ENCODE data around the gene PUS7. TPM values are rescaled to one million over a fixed set of nuclear protein-coding genes. Genes with fewer than 3 reads are reported as not detected.

PUS7 gene
- total and polyA plus RNA-seq, 2 experiments from 2014 or later = 16.0 to 39.3 TPM

DNA sequence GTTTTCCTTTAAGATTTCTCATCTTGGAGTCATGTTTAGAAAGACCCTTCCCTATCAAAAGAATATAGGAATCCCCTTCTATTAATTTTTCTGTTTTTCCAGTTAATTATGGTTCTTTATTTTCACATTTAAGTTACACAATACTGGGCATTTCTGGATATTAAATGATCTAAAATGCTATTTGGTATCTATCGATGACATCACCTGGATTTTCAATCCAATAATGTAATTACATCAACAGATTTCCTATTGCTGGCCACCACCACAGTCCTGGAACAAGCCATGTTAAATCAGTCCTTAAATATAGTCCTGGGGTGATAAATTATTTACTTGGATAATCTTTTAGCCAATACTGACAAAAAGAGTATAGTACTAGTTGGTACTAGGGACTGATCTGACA lies 48.0 kb downstream of the PUS7 start:
- H3K9me3 ChIP-seq (ENCODE audit: low read depth) = no peaks in the 10 kb centered on the region
- no peaks in the 10 kb centered on the region for H4K20me1 ChIP-seq (ENCODE audit: insufficient read depth)
- H3K27me3 ChIP-seq (replicated peaks; ENCODE audit: insufficient read depth) = no peaks in the 10 kb centered on the region
- no peak overlapping the region for H3K9ac ChIP-seq
- peaks cover 9% of the 10 kb centered on the region; the same call in 1 of the 2 replicates for H3F3A ChIP-seq (ENCODE audit: insufficient read depth)
- H3K4me3 ChIP-seq = no peak overlapping the region
- no peak overlapping the region for H3K27ac ChIP-seq
- H2AFZ ChIP-seq = no peak overlapping the region
- peaks cover 8% of the 10 kb centered on the region; the same call in 1 of the 2 replicates for H3K36me3 ChIP-seq (ENCODE audit: low read depth)
- H3K4me1 ChIP-seq (ENCODE audit: insufficient read depth) = peaks cover 8% of the 10 kb centered on the region
- H3K79me2 ChIP-seq (ENCODE audit: insufficient read depth) = no peaks in the 10 kb centered on the region
- H3K9me2 ChIP-seq (ENCODE audit: insufficient read depth) = no peaks in the 10 kb centered on the region
- in situ Hi-C loops (cut with MboI) = no loop called here
- no peak overlapping the region for H3K4me2 ChIP-seq (ENCODE audit: unreplicated experiment)
- TF ChIP-seq EZH2 (IDR thresholded peaks at IDR 0.05; ENCODE audit: insufficient read depth, poor library complexity, severe bottlenecking) (no peak), EZH2phosphoT487 (IDR thresholded peaks at IDR 0.05; ENCODE audit: insufficient read depth, low read depth) (no peak)
- no peak for DNase-seq
- WGBS, 2 experiments (ENCODE audit: low coverage in 1 of 2, low lambda C conversion rate in 2 of 2, missing lambda C conversion rate in 2 of 2) = 98 to 100% methylated on average over 1 of the region's 1 CpG

DNA sequence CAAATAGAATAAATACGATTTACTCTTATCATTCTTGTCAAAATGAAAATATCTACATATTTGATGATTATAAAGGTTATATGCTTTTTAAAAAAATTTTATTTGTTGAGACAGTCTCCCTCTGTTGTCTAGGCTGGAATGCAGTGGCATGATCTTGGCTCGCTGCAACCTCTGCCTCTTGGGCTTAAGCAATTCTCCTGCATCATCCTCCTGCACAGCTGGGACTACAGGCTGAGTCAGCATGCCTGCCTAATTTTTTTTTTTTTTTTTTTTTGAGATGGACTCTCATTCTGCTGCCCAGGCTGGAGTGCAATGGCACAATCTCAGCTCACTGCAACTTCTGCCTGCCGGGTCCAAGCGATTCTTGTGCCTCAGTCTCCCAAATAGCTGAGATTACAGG lies 48.9 kb downstream of the PUS7 start:
- Histone ChIP-seq H3K4me2 (ENCODE audit: unreplicated experiment) (no peak overlapping the region), H2AFZ (no peak overlapping the region), H3K4me1 (ENCODE audit: insufficient read depth) (peaks cover 8% of the 10 kb centered on the region), H3K9ac (no peak overlapping the region), H4K20me1 (ENCODE audit: insufficient read depth) (no peaks in the 10 kb centered on the region), H3K27me3 (replicated peaks; ENCODE audit: insufficient read depth) (no peaks in the 10 kb centered on the region), H3K27ac (0 out of 2 replicates have a peak overlapping the region, but pooled peaks have one; percentile 42), H3F3A (ENCODE audit: insufficient read depth) (peaks cover 9% of the 10 kb centered on the region; the same call in 1 of the 2 replicates), H3K79me2 (ENCODE audit: insufficient read depth) (no peaks in the 10 kb centered on the region), H3K9me2 (ENCODE audit: insufficient read depth) (no peaks in the 10 kb centered on the region), H3K9me3 (ENCODE audit: low read depth) (no peaks in the 10 kb centered on the region), H3K36me3 (ENCODE audit: low read depth) (peaks cover 6% of the 10 kb centered on the region; the same call in 1 of the 2 replicates), H3K4me3 (no peak overlapping the region)
- whole genome bisulfite sequencing, 2 experiments (ENCODE audit: low coverage in 1 of 2, low lambda C conversion rate in 2 of 2, missing lambda C conversion rate in 2 of 2) = 23 to 26% methylated on average over 4 of the region's 4 CpGs
- in situ Hi-C loops (cut with MboI) = no loop called here
- TF ChIP-seq EZH2phosphoT487 (IDR thresholded peaks at IDR 0.05; ENCODE audit: insufficient read depth, low read depth) = no peak
- DNase-seq = peak; percentile 91

DNA sequence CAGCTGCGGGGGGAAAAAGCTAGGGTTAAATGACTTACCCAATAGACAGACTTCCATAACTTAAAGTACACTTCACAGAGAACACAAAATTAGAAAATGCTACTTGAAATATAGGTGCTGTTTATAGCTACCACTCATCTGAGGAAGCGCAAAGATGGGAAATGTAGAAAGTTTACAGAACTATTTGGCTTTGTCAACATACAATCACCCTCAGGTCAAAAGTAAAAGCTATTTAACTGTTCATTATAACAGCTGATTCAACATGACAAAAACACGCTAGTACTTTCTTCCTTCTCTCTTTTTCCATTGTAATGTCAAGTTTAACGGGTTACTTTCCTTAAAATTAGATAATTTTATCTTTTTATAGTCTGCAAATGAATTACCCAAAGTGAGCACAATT lies 51.2 kb downstream of the PUS7 start:
- no peak overlapping the region for H3K4me2 ChIP-seq (ENCODE audit: unreplicated experiment)
- peaks cover 3% of the 10 kb centered on the region; the same call in 1 of the 2 replicates for H3K36me3 ChIP-seq (ENCODE audit: low read depth)
- no peak overlapping the region for H2AFZ ChIP-seq
- no peak overlapping the region for H3K9ac ChIP-seq
- WGBS, 2 experiments (ENCODE audit: low coverage in 1 of 2, low lambda C conversion rate in 2 of 2, missing lambda C conversion rate in 2 of 2) = 96 to 98% methylated on average over 4 of the region's 4 CpGs
- no peaks in the 10 kb centered on the region for H3K9me2 ChIP-seq (ENCODE audit: insufficient read depth)
- no peaks in the 10 kb centered on the region for H4K20me1 ChIP-seq (ENCODE audit: insufficient read depth)
- in situ Hi-C loops (cut with MboI) = no loop called here
- DNase-seq = no peak
- H3K4me1 ChIP-seq (ENCODE audit: insufficient read depth) = peaks cover 8% of the 10 kb centered on the region
- no peaks in the 10 kb centered on the region for H3K27me3 ChIP-seq (replicated peaks; ENCODE audit: insufficient read depth)
- H3K27ac ChIP-seq = no peak overlapping the region
- TF ChIP-seq EZH2phosphoT487 (IDR thresholded peaks at IDR 0.05; ENCODE audit: insufficient read depth, low read depth) = no peak
- TF ChIP-seq EZH2 (IDR thresholded peaks at IDR 0.05; ENCODE audit: insufficient read depth, poor library complexity, severe bottlenecking) = no peak
- peaks cover 9% of the 10 kb centered on the region; the same call in 1 of the 2 replicates for H3F3A ChIP-seq (ENCODE audit: insufficient read depth)
- no peaks in the 10 kb centered on the region for H3K79me2 ChIP-seq (ENCODE audit: insufficient read depth)
- H3K4me3 ChIP-seq = no peak overlapping the region
- H3K9me3 ChIP-seq (ENCODE audit: low read depth) = no peaks in the 10 kb centered on the region

DNA sequence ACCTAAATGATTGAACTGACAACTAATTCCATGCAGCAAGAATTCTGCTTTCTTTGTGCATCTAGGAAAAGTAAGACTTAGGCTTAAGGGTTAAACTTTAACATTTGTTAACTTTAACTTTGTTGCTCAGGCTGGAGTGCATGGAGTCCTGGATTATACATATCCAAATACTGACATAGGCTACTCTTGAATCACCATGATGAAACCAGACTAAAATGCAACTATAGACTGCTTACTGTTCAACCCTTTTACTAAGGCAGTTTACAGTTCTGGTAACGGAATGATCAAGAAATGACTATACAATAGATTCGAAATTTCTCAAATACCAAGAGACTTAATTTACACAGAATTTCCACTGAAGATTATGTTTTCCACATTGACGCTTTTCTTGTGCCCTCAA lies 52.0 kb downstream of the PUS7 start:
- H3K27me3 ChIP-seq (replicated peaks; ENCODE audit: insufficient read depth) = no peaks in the 10 kb centered on the region
- no peaks in the 10 kb centered on the region for H3K9me2 ChIP-seq (ENCODE audit: insufficient read depth)
- no peaks in the 10 kb centered on the region for H3K9me3 ChIP-seq (ENCODE audit: low read depth)
- H2AFZ ChIP-seq = no peak overlapping the region
- peaks cover 9% of the 10 kb centered on the region; the same call in 1 of the 2 replicates for H3F3A ChIP-seq (ENCODE audit: insufficient read depth)
- H4K20me1 ChIP-seq (ENCODE audit: insufficient read depth) = no peaks in the 10 kb centered on the region
- no peak for TF ChIP-seq EZH2 (IDR thresholded peaks at IDR 0.05; ENCODE audit: insufficient read depth, poor library complexity, severe bottlenecking)
- TF ChIP-seq EZH2phosphoT487 (IDR thresholded peaks at IDR 0.05; ENCODE audit: insufficient read depth, low read depth) = no peak
- 96 to 98% methylated on average over 3 of the region's 3 CpGs for WGBS, 2 experiments (ENCODE audit: low coverage in 1 of 2, low lambda C conversion rate in 2 of 2, missing lambda C conversion rate in 2 of 2)
- H3K9ac ChIP-seq = no peak overlapping the region
- H3K4me3 ChIP-seq = no peak overlapping the region
- H3K79me2 ChIP-seq (ENCODE audit: insufficient read depth) = no peaks in the 10 kb centered on the region
- H3K4me2 ChIP-seq (ENCODE audit: unreplicated experiment) = no peak overlapping the region
- no peak for DNase-seq
- in situ Hi-C loops (cut with MboI) = no loop called here
- peaks cover 3% of the 10 kb centered on the region; the same call in 1 of the 2 replicates for H3K36me3 ChIP-seq (ENCODE audit: low read depth)
- no peak overlapping the region for H3K27ac ChIP-seq
- peaks cover 8% of the 10 kb centered on the region for H3K4me1 ChIP-seq (ENCODE audit: insufficient read depth)
